Panc1 (cell line): ENCODE measurements around the gene FLVCR2. TPM values are rescaled to one million over a fixed set of nuclear protein-coding genes. Genes with fewer than 3 reads are reported as not detected.

Source experiments
- ATAC-seq: fragments of 200-7000 bp; cut with Tn5 transposase; 2 replicates; pipeline ENCODE4 v1.9.1; 2020; ENCODE audit warnings: mild to moderate bottlenecking, moderate library complexity
- BruUV-seq: library from RNA; stranded (reverse); fragments of 400-500 nt; replicated peaks from 2 replicates; lab custom pipeline; 2021; lab: Mats Ljungman, UMichigan
- CTCF ChIA-PET: fragments of 300-600 bp; sonication (Branson Sonifier 250); formaldehyde crosslinking; loops from one replicate; lab custom pipeline; 2022; ENCODE audit warnings: antibody characterized with exemption; lab: Charles Lee
- POLR2A ChIA-PET: fragments of 300-600 bp; sonication (Branson Sonifier 250); formaldehyde crosslinking; loops from one replicate; lab custom pipeline; 2022; ENCODE audit warnings: antibody characterized with exemption; lab: Charles Lee
- DNase-seq: peaks from one replicate; pipeline ENCODE4 v3.0.0-alpha.2; 2010; ENCODE audit warnings: low read depth, low spot score
- H3K27ac ChIP-seq: 2 replicates; pipeline ENCODE4 v1.5.1; 2011; ENCODE audit warnings: mild to moderate bottlenecking, low read length, inconsistent platforms
- H3K27me3 ChIP-seq: fragments of 200-500 bp; sonication (Bioruptor generic); 2 replicates; pipeline ENCODE4 v1.6.0; 2014; ENCODE audit warnings: low read length, inconsistent platforms; ENCODE audit not compliant: control insufficient read depth, insufficient read depth
- H3K36me3 ChIP-seq: fragments of 200-500 bp; sonication (Bioruptor generic); 2 replicates; pipeline ENCODE4 v1.5.1; 2014; ENCODE audit warnings: inconsistent platforms, mild to moderate bottlenecking, low read length, moderate library complexity; ENCODE audit not compliant: control insufficient read depth, insufficient read depth
- H3K4me1 ChIP-seq: 2 replicates; pipeline ENCODE4 v1.5.1; 2011; ENCODE audit warnings: inconsistent platforms, mild to moderate bottlenecking, low read length, moderate library complexity; ENCODE audit not compliant: control insufficient read depth, insufficient read depth
- H3K4me3 ChIP-seq, 2 experiments: 2 replicates each; pipeline ENCODE4 v1.5.1; 2011 to 2012; ENCODE audit warnings: low read depth in 2 of 2, low read length in 2 of 2, mild to moderate bottlenecking in 2 of 2, inconsistent platforms in 1 of 2, moderate library complexity in 1 of 2
- H3K9me3 ChIP-seq: fragments of 200-500 bp; sonication (Bioruptor generic); 2 replicates; pipeline ENCODE4 v1.5.1; 2014; ENCODE audit warnings: low read depth, mild to moderate bottlenecking, inconsistent platforms, low read length, moderate library complexity; ENCODE audit not compliant: control insufficient read depth, insufficient read depth
- POLR2AphosphoS5 ChIP-seq: IDR thresholded peaks from 2 replicates; pipeline ENCODE4 v1.6.1; 2012; ENCODE audit warnings: mild to moderate bottlenecking, low read depth, low read length, moderate library complexity
- REST ChIP-seq, 2 experiments: IDR thresholded peaks; 2 replicates each; pipeline ENCODE4 v1.6.1; 2011 to 2012; ENCODE audit warnings: low read depth in 2 of 2, control low read depth in 1 of 2, low read length in 1 of 2, mild to moderate bottlenecking in 1 of 2, moderate library complexity in 1 of 2; ENCODE audit not compliant: insufficient read depth in 1 of 2
- SIN3A ChIP-seq: IDR thresholded peaks from 2 replicates; pipeline ENCODE4 v1.6.1; 2012; ENCODE audit warnings: low read depth, mild to moderate bottlenecking, low read length, moderate library complexity, borderline replicate concordance; ENCODE audit not compliant: insufficient read depth
- TCF7L2 ChIP-seq: IDR thresholded peaks from 2 replicates; pipeline ENCODE4 v1.6.1; 2011; ENCODE audit warnings: mild to moderate bottlenecking, low read depth, low read length, inconsistent platforms
- in situ Hi-C: cut with HindIII; loops from 2 replicates; pipeline ENCODE4 v1.10.0; 2016; ENCODE audit warnings: low sequenced_read_pairs, low pct_unique_long_range_greater_than_20kb
- intact Hi-C: fragments of 100-400 bp; cut with micrococcal nuclease; formaldehyde crosslinking; loops from one replicate; pipeline ENCODE4 v1.10.0; 2022; ENCODE audit not compliant: unreplicated experiment
- total RNA-seq: library from RNA; stranded (reverse); gene quantifications from one replicate; pipeline ENCODE4 v1.2.1, GENCODE V29; 2021; ENCODE audit not compliant: unreplicated experiment
- TF ChIP-seq, protein P1 (sequence below): fragments of 450-650 bp; IDR thresholded peaks from 2 replicates; pipeline ENCODE4 v1.5.1; 2017; ENCODE audit warnings: mild to moderate bottlenecking

Gene FLVCR2
- total RNA-seq, 1 experiment from 2014 or later, result 9.7 TPM

GRCh38 chr14:75572104-75572503, 6.3 kb upstream of the FLVCR2 start:
- DNase-seq (no peak), ATAC-seq (no peak)
- Histone ChIP-seq H3K4me3 (no peak overlapping the region), H3K9me3 (no peaks in the 10 kb centered on the region), H3K4me1 (no peaks in the 10 kb centered on the region; the same call in 1 of the 2 replicates), H3K27me3 (no peaks in the 10 kb centered on the region), H3K36me3 (no peaks in the 10 kb centered on the region), H3K27ac (no peak overlapping the region)
- no TSS peak for BruUV-seq
- TF ChIP-seq REST (IDR thresholded peaks at IDR 0.05; ENCODE audit: insufficient read depth in 1 of 2, low read depth in 2 of 2, low read length in 1 of 2) (no peak), TCF7L2 (no peak), SIN3A (no peak), POLR2AphosphoS5 (no peak)
- TF ChIP-seq, protein P1, sequence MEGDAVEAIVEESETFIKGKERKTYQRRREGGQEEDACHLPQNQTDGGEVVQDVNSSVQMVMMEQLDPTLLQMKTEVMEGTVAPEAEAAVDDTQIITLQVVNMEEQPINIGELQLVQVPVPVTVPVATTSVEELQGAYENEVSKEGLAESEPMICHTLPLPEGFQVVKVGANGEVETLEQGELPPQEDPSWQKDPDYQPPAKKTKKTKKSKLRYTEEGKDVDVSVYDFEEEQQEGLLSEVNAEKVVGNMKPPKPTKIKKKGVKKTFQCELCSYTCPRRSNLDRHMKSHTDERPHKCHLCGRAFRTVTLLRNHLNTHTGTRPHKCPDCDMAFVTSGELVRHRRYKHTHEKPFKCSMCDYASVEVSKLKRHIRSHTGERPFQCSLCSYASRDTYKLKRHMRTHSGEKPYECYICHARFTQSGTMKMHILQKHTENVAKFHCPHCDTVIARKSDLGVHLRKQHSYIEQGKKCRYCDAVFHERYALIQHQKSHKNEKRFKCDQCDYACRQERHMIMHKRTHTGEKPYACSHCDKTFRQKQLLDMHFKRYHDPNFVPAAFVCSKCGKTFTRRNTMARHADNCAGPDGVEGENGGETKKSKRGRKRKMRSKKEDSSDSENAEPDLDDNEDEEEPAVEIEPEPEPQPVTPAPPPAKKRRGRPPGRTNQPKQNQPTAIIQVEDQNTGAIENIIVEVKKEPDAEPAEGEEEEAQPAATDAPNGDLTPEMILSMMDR, result no peak
- in situ Hi-C loops, result no loop called here
- intact Hi-C loops, result no loop called here
- ChIA-PET CTCF (no interaction called here), POLR2A (no interaction called here)

GRCh38 chr14:75577090-75577489, 1.3 kb upstream of the FLVCR2 start:
- Histone ChIP-seq H3K4me1 (peaks cover 5% of the 10 kb centered on the region; the same call in 1 of the 2 replicates), H3K27ac (no peak overlapping the region), H3K27me3 (no peaks in the 10 kb centered on the region), H3K36me3 (no peaks in the 10 kb centered on the region), H3K9me3 (no peaks in the 10 kb centered on the region), H3K4me3 (no peak overlapping the region)
- no TSS peak for BruUV-seq
- intact Hi-C loops (no loop called here), in situ Hi-C loops (no loop called here)
- no peak for ATAC-seq
- TF ChIP-seq SIN3A, result no peak
- TF ChIP-seq POLR2AphosphoS5, result no peak
- no peak for TF ChIP-seq TCF7L2
- no peak for TF ChIP-seq REST (IDR thresholded peaks at IDR 0.05; ENCODE audit: insufficient read depth in 1 of 2, low read depth in 2 of 2, low read length in 1 of 2)
- TF ChIP-seq, protein P1, result no peak
- DNase-seq, result no peak
- CTCF ChIA-PET, result interaction anchor here (0.5 to 4.3 kb wide), 8 partner anchors 16 to 255 kb away, joined by 3 to 22 read pairs (median 6); no protein-coding TSS in a partner anchor
- POLR2A ChIA-PET, result interaction anchor here (0.9 kb wide), 1 partner anchor 74 kb away, joined by 3 read pairs; no protein-coding TSS in a partner anchor
